NCI-H146 (cell line): ENCODE measurements around the gene UNC5A.
"Not testable (repeated sequence)": the region's sequence is repeated elsewhere in the genome, so short reads cannot be mapped to it uniquely, and the experiment has no call there.

Experiments
- DNase-seq: peaks from one replicate; lab custom pipeline; 2025; lab: John Stamatoyannopoulos, UW

UNC5A gene

DNA sequence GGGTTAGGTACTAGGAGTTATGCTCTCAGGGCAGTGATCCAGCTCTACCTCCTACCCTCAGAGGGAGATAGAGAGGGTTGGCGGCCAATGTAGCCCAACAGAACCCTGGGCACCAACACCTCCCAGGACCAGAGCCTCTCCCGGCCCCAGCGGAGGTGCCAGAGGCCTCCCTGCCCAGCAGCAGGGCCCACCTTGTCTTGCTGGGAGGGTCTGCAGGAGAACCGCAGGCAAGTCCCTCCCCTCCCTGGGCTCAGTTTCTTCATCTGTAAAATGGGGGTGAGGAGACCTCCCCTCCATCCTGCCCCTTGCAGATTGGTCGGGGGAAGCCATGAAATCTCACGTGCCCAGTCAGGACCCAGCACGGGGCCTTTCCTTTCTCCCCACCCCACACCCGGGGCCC lies 54.4 kb downstream of the UNC5A start:
- DNase-seq = no peak

DNA sequence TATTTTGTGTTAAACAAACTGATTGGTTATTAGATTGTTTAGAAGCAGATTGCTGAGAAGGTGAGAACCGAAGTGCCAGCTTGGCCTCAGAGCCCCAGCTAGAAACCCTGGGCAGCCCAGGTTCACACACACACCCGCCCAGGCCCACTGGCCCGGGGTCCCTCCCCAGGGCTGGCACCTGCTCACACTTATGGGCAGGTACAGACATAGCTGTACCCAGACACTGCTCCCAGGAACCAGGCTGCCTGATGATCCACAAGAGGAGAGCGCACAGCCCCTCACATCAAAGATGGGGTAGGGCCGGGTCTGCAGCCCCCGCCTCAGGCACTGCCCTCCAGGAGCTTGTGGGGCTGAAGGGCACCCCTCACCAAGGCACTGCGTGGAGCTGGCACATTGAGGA lies 55.6 kb downstream of the UNC5A start:
- DNase-seq = no peak

DNA sequence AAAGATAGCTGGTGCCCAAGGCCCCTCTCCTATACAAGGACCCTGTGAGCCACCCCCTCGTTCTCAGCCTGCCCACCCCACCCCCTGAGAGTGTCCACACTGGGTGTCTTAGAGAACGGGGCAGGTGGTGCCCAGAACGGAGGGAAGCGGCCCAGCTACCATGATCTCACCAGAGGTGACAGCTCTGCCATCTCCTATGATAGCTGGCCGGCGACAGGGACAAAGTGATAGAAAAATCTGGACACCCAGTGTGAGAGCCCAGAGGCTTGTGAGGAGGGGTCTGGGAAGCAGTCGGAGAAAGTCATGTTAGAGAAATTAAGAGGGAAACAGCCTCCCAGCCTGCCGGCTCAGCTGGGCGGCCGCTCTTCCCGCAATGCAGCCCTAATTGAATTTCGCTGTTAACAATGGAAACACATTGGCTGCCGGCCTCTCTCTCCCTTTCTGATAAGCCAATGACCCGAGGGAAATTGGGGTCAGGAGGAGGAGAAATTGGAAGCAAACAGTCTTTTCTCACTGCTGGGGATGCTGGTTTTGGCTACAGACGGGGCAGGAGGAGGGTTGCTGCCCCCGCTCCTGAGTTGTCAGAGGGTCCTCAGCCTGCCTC lies 56.5 kb downstream of the UNC5A start:
- peak; percentile 66 for DNase-seq

DNA sequence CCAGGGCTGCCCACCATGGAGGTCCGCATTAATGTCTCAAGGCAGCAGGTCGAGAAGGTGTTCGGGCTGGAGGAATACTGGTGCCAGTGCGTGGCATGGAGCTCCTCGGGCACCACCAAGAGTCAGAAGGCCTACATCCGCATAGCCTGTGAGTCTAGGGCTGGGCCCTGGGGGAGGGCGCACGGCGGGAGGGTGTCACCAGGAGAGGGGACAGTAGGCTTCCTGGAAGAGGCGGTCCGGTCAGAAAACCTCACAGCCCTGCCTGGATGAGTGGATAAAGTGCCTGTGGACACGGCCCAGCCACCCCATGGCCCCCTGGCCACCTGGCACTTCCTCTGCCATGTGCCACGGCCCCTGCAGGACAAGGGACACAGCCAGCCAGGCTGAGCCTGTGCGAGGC lies 57.8 kb downstream of the UNC5A start:
- DNase-seq = no peak

DNA sequence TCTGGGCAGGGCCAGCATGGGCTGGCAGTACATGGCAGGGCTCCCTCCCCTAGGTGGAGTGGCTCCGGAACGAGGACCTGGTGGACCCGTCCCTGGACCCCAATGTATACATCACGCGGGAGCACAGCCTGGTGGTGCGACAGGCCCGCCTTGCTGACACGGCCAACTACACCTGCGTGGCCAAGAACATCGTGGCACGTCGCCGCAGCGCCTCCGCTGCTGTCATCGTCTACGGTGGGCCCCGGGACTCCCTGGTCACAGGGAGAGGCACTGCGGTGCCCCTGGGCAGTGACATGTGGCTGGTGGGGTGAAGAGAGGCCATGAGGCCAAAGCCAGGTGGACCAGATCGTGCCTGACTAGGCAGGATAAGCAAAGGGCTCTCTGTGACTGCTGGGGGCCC lies 58.4 kb downstream of the UNC5A start:
- DNase-seq = no peak

DNA sequence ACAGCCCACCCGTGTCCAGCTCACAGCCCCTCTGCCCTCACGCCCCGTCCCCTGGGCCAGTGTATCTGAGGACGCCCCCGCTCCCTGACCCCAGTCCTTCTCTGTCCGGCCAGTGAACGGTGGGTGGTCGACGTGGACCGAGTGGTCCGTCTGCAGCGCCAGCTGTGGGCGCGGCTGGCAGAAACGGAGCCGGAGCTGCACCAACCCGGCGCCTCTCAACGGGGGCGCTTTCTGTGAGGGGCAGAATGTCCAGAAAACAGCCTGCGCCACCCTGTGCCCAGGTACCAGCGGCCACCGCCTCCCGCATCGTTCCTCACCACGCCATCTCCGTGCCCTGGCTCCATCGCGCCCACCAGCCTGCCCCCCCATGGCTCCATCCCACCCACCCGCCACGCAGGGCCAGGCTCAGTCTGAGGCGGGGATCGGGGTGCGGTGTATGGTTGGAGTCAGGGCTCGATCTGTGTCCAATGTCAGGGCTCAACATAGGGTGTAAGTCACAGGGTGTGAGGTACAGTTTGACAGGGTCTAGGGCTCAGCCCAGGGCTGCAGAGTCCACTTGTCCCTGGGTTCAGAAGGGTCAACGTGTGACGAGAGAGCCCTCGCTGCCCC lies 59.2 kb downstream of the UNC5A start:
- DNase-seq = no peak

DNA sequence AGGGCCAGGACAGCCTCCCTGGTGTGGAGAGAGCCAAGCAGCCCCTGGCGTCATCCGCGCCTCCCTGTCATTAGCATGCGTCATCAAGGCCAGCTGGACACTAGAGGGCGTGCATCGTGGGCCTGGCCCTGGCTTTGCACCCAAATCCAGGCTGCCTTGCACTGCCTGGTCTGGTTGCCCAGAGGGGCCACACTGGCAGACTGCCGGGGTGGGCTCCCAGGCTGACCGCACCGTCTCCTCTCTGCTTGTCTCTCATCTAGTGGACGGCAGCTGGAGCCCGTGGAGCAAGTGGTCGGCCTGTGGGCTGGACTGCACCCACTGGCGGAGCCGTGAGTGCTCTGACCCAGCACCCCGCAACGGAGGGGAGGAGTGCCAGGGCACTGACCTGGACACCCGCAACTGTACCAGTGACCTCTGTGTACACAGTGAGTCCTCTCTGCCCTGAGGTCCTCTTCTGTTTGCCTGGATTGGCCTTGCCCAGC lies 59.8 kb downstream of the UNC5A start:
- peak; percentile 17 for DNase-seq

DNA sequence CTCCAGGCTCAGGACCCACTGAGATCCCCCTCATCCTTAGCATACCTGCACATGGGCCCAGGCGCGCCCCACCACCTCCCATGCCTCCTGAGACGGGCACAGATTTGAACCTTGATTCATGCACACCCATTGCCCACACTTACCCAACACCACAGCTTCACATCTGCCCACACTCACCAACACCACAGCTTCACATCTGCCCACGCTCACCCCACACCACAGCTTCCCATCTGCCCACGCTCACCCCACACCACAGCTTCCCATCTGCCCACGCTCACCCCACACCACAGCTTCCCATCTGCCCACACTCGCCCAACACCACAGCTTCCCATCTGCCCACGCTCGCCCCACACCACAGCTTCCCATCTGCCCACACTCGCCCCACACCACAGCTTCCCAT lies 60.3 kb downstream of the UNC5A start:
- DNase-seq = not testable (repeated sequence)

DNA sequence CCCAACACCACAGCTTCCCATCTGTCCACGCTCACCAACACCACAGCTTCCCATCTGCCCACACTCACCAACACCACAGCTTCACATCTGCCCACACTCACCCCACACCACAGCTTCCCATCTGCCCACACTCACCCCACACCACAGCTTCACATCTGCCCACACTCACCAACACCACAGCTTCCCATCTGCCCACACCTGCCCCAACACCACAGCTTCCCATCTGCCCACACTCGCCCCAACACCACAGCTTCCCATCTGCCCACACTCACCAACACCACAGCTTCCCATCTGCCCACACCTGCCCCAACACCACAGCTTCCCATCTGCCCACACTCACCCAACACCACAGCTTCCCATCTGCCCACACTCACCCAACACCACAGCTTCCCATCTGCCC lies 62.2 kb downstream of the UNC5A start:
- not testable (repeated sequence) for DNase-seq

DNA sequence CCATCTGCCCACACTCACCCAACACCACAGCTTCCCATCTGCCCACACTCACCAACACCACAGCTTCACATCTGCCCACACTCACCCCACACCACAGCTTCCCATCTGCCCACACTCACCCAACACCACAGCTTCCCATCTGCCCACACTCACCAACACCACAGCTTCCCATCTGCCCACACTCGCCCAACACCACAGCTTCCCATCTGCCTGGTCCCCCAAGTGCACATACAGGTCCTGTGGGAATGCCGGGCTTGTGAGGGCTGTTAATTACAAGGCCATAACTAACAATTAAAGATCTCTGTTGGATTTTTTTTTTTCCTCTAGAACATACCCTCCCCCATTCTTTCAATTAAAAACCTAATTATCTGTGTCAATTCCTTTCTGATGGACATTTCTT lies 62.7 kb downstream of the UNC5A start:
- not testable (repeated sequence) for DNase-seq

DNA sequence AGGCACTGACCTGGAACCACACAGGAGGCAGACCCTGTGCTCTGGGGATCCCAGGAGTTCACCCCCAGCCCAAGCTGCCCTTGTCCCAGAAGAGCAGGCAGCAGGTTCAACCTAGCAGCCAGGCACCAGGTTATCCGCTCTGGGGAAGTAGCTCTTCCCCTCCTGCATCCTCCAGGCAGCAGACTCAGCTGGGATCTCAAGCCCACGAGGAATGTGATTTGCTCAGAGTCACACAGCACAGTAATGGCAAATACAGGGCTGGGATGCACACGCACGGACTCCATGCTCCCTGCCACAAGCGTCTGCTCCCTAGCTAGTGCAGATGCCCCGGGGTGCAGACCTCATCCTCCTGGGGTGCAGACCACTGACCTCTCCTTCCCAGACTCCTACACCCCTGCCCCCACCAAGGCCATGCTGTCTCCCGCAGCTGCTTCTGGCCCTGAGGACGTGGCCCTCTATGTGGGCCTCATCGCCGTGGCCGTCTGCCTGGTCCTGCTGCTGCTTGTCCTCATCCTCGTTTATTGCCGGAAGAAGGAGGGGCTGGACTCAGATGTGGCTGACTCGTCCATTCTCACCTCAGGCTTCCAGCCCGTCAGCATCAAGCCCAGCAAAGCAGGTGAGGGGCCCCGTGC lies 63.3 kb downstream of the UNC5A start:
- DNase-seq = no peak

DNA sequence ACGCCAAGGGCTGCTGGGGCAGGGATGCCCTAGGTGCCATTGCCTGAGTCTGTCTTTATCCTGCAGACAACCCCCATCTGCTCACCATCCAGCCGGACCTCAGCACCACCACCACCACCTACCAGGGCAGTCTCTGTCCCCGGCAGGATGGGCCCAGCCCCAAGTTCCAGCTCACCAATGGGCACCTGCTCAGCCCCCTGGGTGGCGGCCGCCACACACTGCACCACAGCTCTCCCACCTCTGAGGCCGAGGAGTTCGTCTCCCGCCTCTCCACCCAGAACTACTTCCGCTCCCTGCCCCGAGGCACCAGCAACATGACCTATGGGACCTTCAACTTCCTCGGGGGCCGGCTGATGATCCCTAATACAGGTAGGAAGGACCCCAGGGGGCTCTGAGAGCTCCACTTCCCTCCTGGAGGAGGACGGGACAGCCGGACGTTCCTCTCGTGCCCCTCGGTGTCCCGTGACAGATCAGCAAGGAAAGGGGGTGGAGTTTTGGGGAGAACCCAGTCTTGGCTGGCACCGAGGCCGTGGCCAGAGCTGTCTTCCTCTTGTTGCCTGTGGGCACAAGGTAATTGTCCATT lies 63.9 kb downstream of the UNC5A start:
- no peak for DNase-seq

DNA sequence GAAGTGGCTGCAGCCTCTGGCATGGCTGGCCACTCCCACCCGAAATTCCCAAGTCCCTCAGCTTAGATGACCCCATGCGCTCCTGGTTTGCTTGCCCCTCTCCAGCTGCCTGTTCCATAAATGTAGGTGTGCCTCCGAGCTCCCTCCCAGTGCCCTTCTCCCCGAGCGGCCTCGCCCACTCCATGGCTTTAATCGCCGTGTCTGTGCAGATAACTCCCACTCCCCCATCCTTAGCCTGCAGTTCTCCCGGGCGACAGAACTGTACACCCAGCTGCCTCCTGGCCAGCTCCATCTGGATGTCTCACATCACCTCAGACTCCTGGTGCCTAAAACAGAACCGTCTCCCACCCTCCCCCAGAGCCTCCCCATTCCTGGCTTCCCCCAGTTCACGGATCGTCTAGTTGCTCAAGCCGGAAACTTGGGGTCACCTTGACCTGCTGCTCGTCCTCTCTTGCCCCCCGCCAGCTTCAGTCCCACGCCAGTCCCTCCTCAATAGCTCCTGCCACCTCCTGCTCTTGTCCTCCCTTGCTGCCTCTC lies 64.7 kb downstream of the UNC5A start:
- DNase-seq = no peak

DNA sequence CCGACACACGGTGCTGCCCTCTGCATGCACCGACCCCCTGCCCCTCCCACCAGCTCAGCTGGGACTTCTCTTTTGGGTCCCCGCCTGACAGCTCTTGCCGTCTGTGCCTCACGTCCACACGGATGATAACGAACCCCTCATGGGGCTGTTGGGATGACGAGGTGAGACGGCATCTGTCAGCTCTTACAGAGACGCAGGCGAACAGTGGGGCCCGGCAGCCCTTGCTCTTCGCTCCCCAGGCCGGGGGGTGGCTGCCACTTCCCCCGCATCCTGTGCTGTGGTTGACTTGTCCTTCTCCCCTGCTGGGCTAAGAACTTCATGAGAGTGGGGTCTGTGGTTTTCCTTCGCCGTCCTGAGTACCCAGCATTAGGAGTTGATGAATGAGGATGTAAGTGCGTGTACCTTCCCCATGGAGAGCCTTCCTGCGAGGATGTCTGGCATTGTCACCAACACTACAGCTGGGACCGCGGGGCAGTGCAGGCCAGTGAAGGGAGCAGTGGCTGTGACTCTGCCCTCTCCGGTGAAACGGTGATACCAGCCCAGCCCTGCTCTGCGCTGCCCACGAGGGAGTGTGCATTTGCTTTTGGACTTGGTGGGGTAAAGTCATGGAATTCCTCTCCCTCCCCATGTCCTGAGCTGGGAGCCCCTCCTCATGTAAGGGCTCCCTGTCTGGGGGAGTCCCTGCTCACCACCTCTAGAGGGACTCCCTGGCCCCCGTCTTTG lies 65.6 kb downstream of the UNC5A start:
- DNase-seq = no peak

DNA sequence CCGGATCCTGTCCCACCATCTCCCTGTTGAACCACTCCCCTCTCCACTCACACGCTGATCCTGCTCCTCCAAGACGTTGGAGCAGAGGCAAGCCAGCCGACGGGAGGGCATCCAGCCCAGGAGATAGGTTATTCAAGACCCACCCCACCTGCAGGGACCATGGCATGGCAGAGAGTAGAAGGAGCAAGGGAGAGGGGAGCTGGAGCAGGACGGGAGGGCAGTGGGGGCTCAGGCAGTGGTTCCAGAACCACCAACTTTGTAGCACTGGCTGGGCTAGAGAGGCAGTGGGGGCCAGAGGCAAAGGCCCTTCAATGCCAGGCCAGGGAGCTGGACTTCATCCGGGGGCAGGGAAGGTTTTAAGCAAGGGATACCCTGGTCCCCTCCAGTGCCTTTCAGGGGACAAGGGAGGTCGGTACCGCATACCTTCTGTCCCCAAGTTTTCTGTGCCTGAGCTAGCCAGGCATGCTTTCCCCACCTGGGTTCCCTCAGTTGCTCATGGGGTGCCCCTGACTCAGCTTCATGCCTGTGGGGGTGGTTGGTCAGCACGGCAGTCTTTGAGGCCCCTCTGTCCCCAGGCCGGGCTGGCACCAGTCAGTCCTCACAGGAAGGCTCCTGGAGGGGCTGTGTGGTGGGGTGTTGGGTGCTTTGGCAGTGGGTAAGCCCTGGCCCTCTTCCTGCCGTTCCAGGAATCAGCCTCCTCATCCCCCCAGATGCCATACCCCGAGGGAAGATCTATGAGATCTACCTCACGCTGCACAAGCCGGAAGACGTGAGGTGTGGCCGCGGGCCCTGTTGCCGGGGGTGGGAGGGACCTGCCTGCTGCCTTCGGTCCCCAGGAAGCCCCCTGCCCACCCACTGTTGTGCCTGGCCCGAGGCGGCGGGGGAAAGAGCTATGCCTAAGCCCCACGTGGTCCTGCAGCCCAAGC lies 66.4 kb downstream of the UNC5A start:
- no peak for DNase-seq

DNA sequence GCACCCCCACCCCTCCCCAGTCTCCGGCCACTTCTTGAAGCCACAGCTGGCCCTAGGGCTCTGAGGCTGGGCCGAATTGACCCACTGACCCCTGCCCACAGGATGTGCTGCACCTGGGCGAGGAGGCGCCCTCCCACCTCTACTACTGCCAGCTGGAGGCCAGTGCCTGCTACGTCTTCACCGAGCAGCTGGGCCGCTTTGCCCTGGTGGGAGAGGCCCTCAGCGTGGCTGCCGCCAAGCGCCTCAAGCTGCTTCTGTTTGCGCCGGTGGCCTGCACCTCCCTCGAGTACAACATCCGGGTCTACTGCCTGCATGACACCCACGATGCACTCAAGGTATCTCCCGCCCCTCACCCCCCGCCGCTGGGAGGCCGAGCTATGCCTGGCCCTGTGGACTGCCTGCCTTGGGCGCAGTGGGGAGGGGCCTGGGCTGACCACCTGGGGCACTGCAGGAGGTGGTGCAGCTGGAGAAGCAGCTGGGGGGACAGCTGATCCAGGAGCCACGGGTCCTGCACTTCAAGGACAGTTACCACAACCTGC lies 67.5 kb downstream of the UNC5A start:
- DNase-seq = peak; percentile 88

DNA sequence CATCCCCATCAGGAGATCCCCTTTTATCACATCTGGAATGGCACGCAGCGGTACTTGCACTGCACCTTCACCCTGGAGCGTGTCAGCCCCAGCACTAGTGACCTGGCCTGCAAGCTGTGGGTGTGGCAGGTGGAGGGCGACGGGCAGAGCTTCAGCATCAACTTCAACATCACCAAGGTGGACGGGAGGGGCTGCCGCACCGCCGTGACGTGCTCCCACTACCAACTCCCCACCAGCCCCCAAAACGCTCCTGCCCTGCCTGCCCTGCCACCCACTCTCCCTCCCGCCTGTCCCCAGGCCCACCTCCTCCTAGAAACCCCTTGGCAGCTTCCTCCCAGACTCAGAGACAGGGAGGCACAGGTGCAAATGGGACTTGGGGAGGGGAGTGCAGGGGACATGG lies 68.1 kb downstream of the UNC5A start:
- no peak for DNase-seq

DNA sequence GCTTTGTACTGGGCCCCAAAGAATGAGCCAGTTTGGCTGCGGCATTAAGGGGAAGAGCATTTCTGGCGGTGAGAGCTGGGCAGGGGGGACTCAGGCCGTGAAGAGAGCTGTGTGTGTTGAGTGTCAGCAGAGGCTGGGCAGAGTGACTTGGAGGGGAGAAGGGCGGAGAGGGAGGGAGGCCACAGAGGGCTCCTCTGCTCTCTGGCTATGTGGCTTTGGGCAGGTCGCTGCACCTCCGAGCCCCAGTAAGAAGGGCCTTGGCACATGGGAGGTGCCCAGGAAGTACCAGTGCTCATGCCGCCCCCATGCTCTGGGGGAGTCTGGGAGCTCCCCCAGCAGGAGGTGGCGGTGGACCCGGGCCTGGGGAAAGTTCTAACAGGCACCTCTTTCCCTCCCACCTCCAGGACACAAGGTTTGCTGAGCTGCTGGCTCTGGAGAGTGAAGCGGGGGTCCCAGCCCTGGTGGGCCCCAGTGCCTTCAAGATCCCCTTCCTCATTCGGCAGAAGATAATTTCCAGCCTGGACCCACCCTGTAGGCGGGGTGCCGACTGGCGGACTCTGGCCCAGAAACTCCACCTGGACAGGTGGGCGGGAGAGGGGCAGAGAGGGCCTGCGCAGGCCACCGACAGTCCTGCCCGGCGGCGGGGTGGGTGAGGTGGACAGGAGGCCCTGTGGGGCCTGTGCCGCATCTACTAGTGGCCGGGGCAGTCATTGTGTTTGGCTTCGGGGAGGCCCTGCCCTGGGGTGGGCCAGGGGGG lies 68.7 kb downstream of the UNC5A start:
- DNase-seq = no peak

DNA sequence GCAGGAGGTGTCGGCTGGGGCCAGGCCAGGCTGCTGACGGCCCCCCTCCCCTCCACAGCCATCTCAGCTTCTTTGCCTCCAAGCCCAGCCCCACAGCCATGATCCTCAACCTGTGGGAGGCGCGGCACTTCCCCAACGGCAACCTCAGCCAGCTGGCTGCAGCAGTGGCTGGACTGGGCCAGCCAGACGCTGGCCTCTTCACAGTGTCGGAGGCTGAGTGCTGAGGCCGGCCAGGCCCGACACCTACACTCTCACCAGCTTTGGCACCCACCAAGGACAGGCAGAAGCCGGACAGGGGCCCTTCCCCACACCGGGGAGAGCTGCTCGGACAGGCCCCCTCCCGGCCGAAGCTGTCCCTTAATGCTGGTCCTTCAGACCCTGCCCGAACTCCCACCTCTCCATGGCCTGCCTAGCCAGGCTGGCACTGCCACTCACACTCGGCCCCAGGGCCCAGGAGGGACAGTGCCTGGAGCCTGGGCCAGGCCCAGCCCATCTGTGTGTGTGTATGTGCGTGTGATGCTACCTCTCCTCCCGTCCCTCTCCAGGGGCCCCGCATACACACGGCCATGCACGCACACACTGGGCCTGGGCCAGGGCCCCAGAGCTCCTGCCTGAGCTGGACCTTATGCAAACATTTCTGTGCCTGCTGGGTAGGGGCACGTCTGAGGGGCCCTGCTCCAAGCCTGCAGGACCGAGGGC lies 69.5 kb downstream of the UNC5A start:
- no peak for DNase-seq
